ENCODE data around the gene GPR146. TPM values are rescaled to one million over a fixed set of nuclear protein-coding genes. Genes with fewer than 3 reads are reported as not detected.

GPR146 gene
- total and polyA plus RNA-seq, 10 donors, result 3.9 to 19.2 (median 10.1) TPM

DNA sequence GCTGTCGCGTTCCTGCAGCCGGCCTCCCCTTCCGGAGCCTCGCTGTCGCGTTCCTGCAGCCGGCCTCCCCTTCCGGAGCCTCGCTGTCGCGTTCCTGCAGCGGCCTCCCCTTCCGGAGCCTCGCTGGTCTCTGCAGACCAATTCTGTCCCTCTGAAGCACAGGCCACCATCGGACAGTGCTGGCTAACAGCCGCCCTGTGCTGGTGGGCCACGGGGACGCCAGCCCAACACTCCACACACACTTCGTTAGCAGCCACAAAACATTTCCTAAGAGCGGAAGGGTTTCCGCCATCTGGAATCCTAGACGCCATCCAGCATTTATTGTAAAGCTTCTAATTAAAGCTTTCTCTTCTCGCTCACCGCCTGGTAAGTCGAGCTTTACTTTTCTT is 54.8 kb downstream of the GPR146 start:
- TF ChIP-seq POLR2A (IDR thresholded peaks at IDR 0.05) (no peak), POLR2AphosphoS5 (IDR thresholded peaks at IDR 0.05) (no peak)
- TF ChIP-seq, protein P1, sequence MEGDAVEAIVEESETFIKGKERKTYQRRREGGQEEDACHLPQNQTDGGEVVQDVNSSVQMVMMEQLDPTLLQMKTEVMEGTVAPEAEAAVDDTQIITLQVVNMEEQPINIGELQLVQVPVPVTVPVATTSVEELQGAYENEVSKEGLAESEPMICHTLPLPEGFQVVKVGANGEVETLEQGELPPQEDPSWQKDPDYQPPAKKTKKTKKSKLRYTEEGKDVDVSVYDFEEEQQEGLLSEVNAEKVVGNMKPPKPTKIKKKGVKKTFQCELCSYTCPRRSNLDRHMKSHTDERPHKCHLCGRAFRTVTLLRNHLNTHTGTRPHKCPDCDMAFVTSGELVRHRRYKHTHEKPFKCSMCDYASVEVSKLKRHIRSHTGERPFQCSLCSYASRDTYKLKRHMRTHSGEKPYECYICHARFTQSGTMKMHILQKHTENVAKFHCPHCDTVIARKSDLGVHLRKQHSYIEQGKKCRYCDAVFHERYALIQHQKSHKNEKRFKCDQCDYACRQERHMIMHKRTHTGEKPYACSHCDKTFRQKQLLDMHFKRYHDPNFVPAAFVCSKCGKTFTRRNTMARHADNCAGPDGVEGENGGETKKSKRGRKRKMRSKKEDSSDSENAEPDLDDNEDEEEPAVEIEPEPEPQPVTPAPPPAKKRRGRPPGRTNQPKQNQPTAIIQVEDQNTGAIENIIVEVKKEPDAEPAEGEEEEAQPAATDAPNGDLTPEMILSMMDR (IDR thresholded peaks at IDR 0.05 in 8 of 11, conservative IDR thresholded peaks at IDR 0.05 in 3 of 11), result no peak
- Histone ChIP-seq H3K36me3 (peaks cover 0 to 8% (median 0%) of the 10 kb centered on the region in 6 donors), H3K9me3 (no peaks in the 10 kb centered on the region), H3K27ac (no peak overlapping the region), H3K4me1 (peaks cover 0 to 24% (median 13%) of the 10 kb centered on the region in 6 donors), H3K4me3 (no peak overlapping the region), H3K27me3 (replicated peaks in 1 of 7) (no peaks in the 10 kb centered on the region)
- WGBS, 5 donors, result 96 to 99% (median 97%) methylated on average over 25 to 26 of the region's 26 CpGs
- intact Hi-C loops (cut with DNase I; ENCODE audit: low total_unique reads), result no loop called here
- DNase-seq, result peak; percentile 51

GRCh38 chr7:1099637-1100036 is 55.3 kb downstream of the GPR146 start:
- intact Hi-C loops (cut with DNase I; ENCODE audit: low total_unique reads), result no loop called here
- Histone ChIP-seq H3K9me3 (no peaks in the 10 kb centered on the region), H3K4me3 (no peak overlapping the region), H3K36me3 (peaks cover 0 to 8% (median 0%) of the 10 kb centered on the region in 6 donors), H3K27ac (no peak overlapping the region), H3K27me3 (replicated peaks in 1 of 7) (no peaks in the 10 kb centered on the region), H3K4me1 (peaks cover 0 to 29% (median 13%) of the 10 kb centered on the region in 6 donors)
- 92 to 96% (median 95%) methylated on average over 16 of the region's 16 CpGs for WGBS, 5 donors
- TF ChIP-seq, protein P1 (IDR thresholded peaks at IDR 0.05 in 8 of 11, conservative IDR thresholded peaks at IDR 0.05 in 3 of 11), result no peak
- TF ChIP-seq POLR2A (IDR thresholded peaks at IDR 0.05), result no peak
- no peak for TF ChIP-seq POLR2AphosphoS5 (IDR thresholded peaks at IDR 0.05)
- peak; percentile 54 for DNase-seq

DNA sequence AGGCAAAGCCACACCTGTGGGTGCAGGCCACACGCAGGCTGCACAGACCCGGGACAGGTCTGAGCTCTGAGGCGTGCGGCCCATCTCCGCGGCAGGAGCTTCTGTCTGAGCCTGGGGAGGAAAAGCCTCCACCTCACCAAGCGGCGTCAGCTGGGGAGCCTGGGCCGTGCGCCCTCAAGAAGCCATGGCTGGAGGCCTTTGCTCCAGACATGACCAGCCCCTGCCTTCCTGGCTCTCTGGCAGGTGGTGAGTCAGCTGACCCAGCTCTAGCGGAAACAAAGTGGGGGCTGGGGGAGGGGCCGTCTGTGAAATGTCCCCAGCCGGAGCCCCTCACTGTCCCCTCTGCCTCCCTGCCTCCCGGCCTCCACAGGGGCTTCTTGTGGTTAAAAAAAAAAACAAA is 56.0 kb downstream of the GPR146 start:
- no peaks in the 10 kb centered on the region for H3K27me3 ChIP-seq (replicated peaks in 1 of 7)
- WGBS, 5 donors, result 69 to 82% (median 80%) methylated on average over 6 to 14 of the region's 14 CpGs
- intact Hi-C loops (cut with DNase I; ENCODE audit: low total_unique reads), result no loop called here
- TF ChIP-seq, protein P1 (IDR thresholded peaks at IDR 0.05 in 8 of 11, conservative IDR thresholded peaks at IDR 0.05 in 3 of 11), result no peak
- TF ChIP-seq POLR2AphosphoS5 (IDR thresholded peaks at IDR 0.05) (no peak), POLR2A (IDR thresholded peaks at IDR 0.05) (no peak)
- H3K4me1 ChIP-seq, result peaks cover 0 to 37% (median 13%) of the 10 kb centered on the region in 6 donors
- H3K9me3 ChIP-seq, result no peaks in the 10 kb centered on the region
- H3K36me3 ChIP-seq, result peaks cover 0 to 8% (median 0%) of the 10 kb centered on the region in 6 donors
- peak; percentile 68 for DNase-seq
- no peak overlapping the region for H3K27ac ChIP-seq
- no peak overlapping the region for H3K4me3 ChIP-seq

DNA sequence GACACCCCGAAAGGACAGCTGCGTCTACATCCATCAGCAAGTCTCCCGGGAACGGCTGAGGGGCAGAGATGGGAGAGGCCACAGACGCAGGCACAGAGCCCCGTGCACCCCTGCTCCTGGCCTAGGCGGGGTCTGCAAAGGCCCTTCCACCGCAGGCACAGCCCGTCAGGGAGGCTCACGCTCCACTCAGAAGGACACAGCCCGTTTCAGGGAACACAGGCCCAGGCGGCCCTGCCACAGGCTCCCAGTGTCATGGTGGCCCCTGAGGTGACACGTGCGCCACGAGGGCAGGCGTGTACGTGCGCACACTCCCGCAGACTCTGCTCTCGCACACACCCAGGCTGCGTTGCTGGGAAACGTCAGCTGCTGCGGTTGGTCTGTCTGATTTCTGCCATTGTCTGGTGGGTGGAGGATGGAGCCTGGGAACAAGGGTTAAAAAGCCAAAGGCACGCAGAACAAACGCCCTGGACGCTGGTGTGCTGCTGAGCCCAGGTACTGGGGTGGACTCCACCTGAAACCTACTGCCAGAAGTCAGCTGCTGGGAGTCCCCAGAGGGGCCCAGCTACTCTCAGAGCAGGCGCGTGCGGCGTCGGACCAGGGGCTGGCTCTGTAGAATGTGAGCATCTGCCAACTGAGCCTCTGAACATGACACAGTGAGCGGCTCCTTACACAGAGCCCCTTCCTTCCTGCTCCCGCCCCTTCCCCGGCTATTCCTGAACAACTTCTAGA is 56.7 kb downstream of the GPR146 start:
- 84 to 91% (median 88%) methylated on average over 32 to 34 of the region's 34 CpGs for WGBS, 5 donors
- Histone ChIP-seq H3K9me3 (no peaks in the 10 kb centered on the region), H3K27me3 (replicated peaks in 1 of 7) (no peaks in the 10 kb centered on the region), H3K4me1 (peaks cover 0 to 38% (median 13%) of the 10 kb centered on the region in 6 donors), H3K36me3 (peaks cover 0 to 8% (median 0%) of the 10 kb centered on the region in 6 donors), H3K27ac (no peak overlapping the region), H3K4me3 (no peak overlapping the region)
- TF ChIP-seq POLR2A (IDR thresholded peaks at IDR 0.05), result no peak
- TF ChIP-seq, protein P1 (IDR thresholded peaks at IDR 0.05 in 8 of 11, conservative IDR thresholded peaks at IDR 0.05 in 3 of 11), result no peak
- no peak for TF ChIP-seq POLR2AphosphoS5 (IDR thresholded peaks at IDR 0.05)
- peak; percentile 65 for DNase-seq
- intact Hi-C loops (cut with DNase I; ENCODE audit: low total_unique reads), result no loop called here
